Ishikawa (cell line): ENCODE data around the gene ASIC2.

Experiments used
- CEBPB ChIP-seq: IDR thresholded peaks from 2 replicates; pipeline ENCODE4 v1.6.1; 2012
- CREB1 ChIP-seq: IDR thresholded peaks from 2 replicates; pipeline ENCODE4 v1.6.1; 2012; ENCODE audit warnings: low read depth
- EGR1 ChIP-seq: IDR thresholded peaks from 2 replicates; pipeline ENCODE4 v1.6.1; 2012
- EP300 ChIP-seq: IDR thresholded peaks from 2 replicates; pipeline ENCODE4 v1.6.1; 2012; ENCODE audit warnings: borderline replicate concordance
- FOXM1 ChIP-seq: IDR thresholded peaks from 2 replicates; pipeline ENCODE4 v1.6.1; 2012; ENCODE audit warnings: low read depth, borderline replicate concordance
- MAX ChIP-seq: IDR thresholded peaks from 2 replicates; pipeline ENCODE4 v1.6.1; 2012
- NFIC ChIP-seq: IDR thresholded peaks from 2 replicates; pipeline ENCODE4 v1.6.1; 2012
- RAD21 ChIP-seq: IDR thresholded peaks from 2 replicates; pipeline ENCODE4 v1.6.1; 2012; ENCODE audit warnings: low read depth
- REST ChIP-seq: IDR thresholded peaks from 2 replicates; pipeline ENCODE4 v1.6.1; 2012; ENCODE audit warnings: low read depth, mild to moderate bottlenecking
- TAF1 ChIP-seq: IDR thresholded peaks from 2 replicates; pipeline ENCODE4 v1.6.1; 2012; ENCODE audit warnings: low read depth, mild to moderate bottlenecking
- TCF12 ChIP-seq: IDR thresholded peaks from 2 replicates; pipeline ENCODE4 v1.6.1; 2012; ENCODE audit warnings: low read depth
- TEAD4 ChIP-seq: IDR thresholded peaks from 2 replicates; pipeline ENCODE4 v1.6.1; 2012
- USF1 ChIP-seq: IDR thresholded peaks from 2 replicates; pipeline ENCODE4 v1.6.1; 2012
- YY1 ChIP-seq: IDR thresholded peaks from 2 replicates; pipeline ENCODE4 v1.6.1; 2012; ENCODE audit warnings: low read depth
- ZBTB7A ChIP-seq: IDR thresholded peaks from 2 replicates; pipeline ENCODE4 v1.6.1; 2012; ENCODE audit warnings: low read depth

Gene ASIC2

GRCh38 chr17:33012522-33013033, 280.5 kb downstream of the ASIC2 start:
- no peak for TF ChIP-seq TAF1
- no peak for TF ChIP-seq USF1
- TF ChIP-seq CEBPB, result no peak
- TF ChIP-seq EP300, result no peak
- no peak for TF ChIP-seq TEAD4
- no peak for TF ChIP-seq TCF12
- TF ChIP-seq MAX, result no peak
- TF ChIP-seq NFIC, result no peak
- TF ChIP-seq REST, result no peak
- no peak for TF ChIP-seq ZBTB7A
- no peak for TF ChIP-seq CREB1
- TF ChIP-seq FOXM1, result no peak
- TF ChIP-seq EGR1, result no peak
- TF ChIP-seq YY1, result no peak
- TF ChIP-seq RAD21, result no peak

- TF ChIP-seq RAD21, result no peak
- TF ChIP-seq MAX, result no peak
- TF ChIP-seq TAF1, result no peak
- TF ChIP-seq YY1, result no peak
- TF ChIP-seq EGR1, result no peak
- TF ChIP-seq TCF12, result no peak
- TF ChIP-seq REST, result no peak
- no peak for TF ChIP-seq FOXM1
- no peak for TF ChIP-seq ZBTB7A
- no peak for TF ChIP-seq CREB1
- TF ChIP-seq NFIC, result no peak
- no peak for TF ChIP-seq CEBPB
- TF ChIP-seq USF1, result no peak
- no peak for TF ChIP-seq EP300
- TF ChIP-seq TEAD4, result no peak
These were observed 283.5 kb downstream of the ASIC2 start for GRCh38 chr17:33009636-33010035.

GRCh38 chr17:33007186-33007585, 285.9 kb downstream of the ASIC2 start:
- no peak for TF ChIP-seq YY1
- TF ChIP-seq EP300, result no peak
- TF ChIP-seq FOXM1, result no peak
- no peak for TF ChIP-seq CEBPB
- no peak for TF ChIP-seq ZBTB7A
- no peak for TF ChIP-seq TAF1

- TF ChIP-seq TAF1 (no peak), MAX (no peak), YY1 (no peak), EP300 (no peak), TEAD4 (no peak), TCF12 (no peak), ZBTB7A (no peak), REST (no peak), CREB1 (no peak), EGR1 (no peak), NFIC (no peak), USF1 (no peak), FOXM1 (no peak), CEBPB (no peak)
These were observed 290.8 kb downstream of the ASIC2 start for GRCh38 chr17:33002246-33002645.
